ENCODE results near the gene ROR1.
"Not testable (repeated sequence)": the region's sequence is repeated elsewhere in the genome, so short reads cannot be mapped to it uniquely, and the experiment has no call there.

ROR1 gene

GRCh38 chr1:63770381-63770780, 3.4 kb upstream of the ROR1 start:
- no peak for DNase-seq

GRCh38 chr1:63772201-63772600, 1.6 kb upstream of the ROR1 start:
- DNase-seq: no peak

- DNase-seq: no peak
Measured at GRCh38 chr1:63772876-63773275, 941 bp upstream of the ROR1 start.

GRCh38 chr1:63773496-63773814, 362 bp upstream of the ROR1 start:
- DNase-seq: no peak

- DNase-seq: no peak
Measured at GRCh38 chr1:63774617-63775417, 1.0 kb downstream of the ROR1 start.

GRCh38 chr1:63775418-63776127, 1.8 kb downstream of the ROR1 start:
- no peak for DNase-seq

GRCh38 chr1:63777286-63777685, 3.5 kb downstream of the ROR1 start:
- DNase-seq: no peak

GRCh38 chr1:63777965-63778880, 4.4 kb downstream of the ROR1 start:
- no peak for DNase-seq

GRCh38 chr1:63779338-63780211, 5.8 kb downstream of the ROR1 start:
- no peak for DNase-seq

GRCh38 chr1:63780565-63780964, 6.7 kb downstream of the ROR1 start:
- DNase-seq: no peak

GRCh38 chr1:63782982-63783381, 9.2 kb downstream of the ROR1 start:
- no peak for DNase-seq

GRCh38 chr1:63784083-63784482, 10.3 kb downstream of the ROR1 start:
- DNase-seq: no peak

GRCh38 chr1:63784489-63785390, 10.9 kb downstream of the ROR1 start:
- DNase-seq: no peak

- not testable (repeated sequence) for DNase-seq
Measured at GRCh38 chr1:63787270-63787669, 13.5 kb downstream of the ROR1 start.

GRCh38 chr1:63787875-63788274, 14.1 kb downstream of the ROR1 start:
- DNase-seq: no peak

- DNase-seq: no peak
Measured at GRCh38 chr1:63789856-63790605, 16.2 kb downstream of the ROR1 start.

GRCh38 chr1:63790989-63791388, 17.2 kb downstream of the ROR1 start:
- DNase-seq: no peak

GRCh38 chr1:63792152-63792551, 18.3 kb downstream of the ROR1 start:
- no peak for DNase-seq

- no peak for DNase-seq
Measured at GRCh38 chr1:63793741-63794240, 20.0 kb downstream of the ROR1 start.

- DNase-seq: no peak
Measured at GRCh38 chr1:63794354-63794753, 20.5 kb downstream of the ROR1 start.
